HCT116 (cell line): ENCODE data around the gene TJP2. TPM values are rescaled to one million over a fixed set of nuclear protein-coding genes. Genes with fewer than 3 reads are reported as not detected.

Experiments used
- ATAC-seq: fragments of 200-7000 bp; cut with Tn5 transposase; 2 replicates; pipeline ENCODE4 v1.9.1; 2020; ENCODE audit warnings: mild to moderate bottlenecking, moderate library complexity
- BruUV-seq: library from RNA; stranded (reverse); fragments of 400-500 nt; replicated peaks from 2 replicates; lab custom pipeline; 2021; lab: Mats Ljungman, UMichigan
- CTCF ChIA-PET: fragments of 300-600 bp; sonication (Branson Sonifier 250); formaldehyde crosslinking; loops from one replicate; lab custom pipeline; 2021; ENCODE audit warnings: antibody characterized with exemption; lab: Charles Lee
- POLR2A ChIA-PET: fragments of 300-600, 350-600 bp; sonication (Branson Sonifier 250); formaldehyde crosslinking; loops from one replicate; lab custom pipeline; 2021; ENCODE audit warnings: antibody characterized with exemption; lab: Charles Lee
- RAD21 ChIA-PET, 2 experiments: fragments of 300-600 bp; sonication (Branson Sonifier 250); formaldehyde crosslinking; loops; one replicate each; lab custom pipeline; 2023; ENCODE audit warnings: low total read pairs in 2 of 2; ENCODE audit not compliant: uncharacterized antibody in 2 of 2, unreplicated experiment in 2 of 2, low non-redundant PET in 1 of 2; lab: Charles Lee
- DNase-seq: peaks from one replicate; pipeline ENCODE4 v3.0.0-alpha.2; 2010; ENCODE audit warnings: low read depth, low spot score
- H2AFZ ChIP-seq: fragments of 200-600 bp; shearing (Covaris generic), sonication (generic); 2 replicates; pipeline ENCODE4 v1.6.1; 2017; ENCODE audit warnings: low read depth, mixed run types, mixed read lengths, antibody characterized with exemption, low read length; ENCODE audit not compliant: poor library complexity, severe bottlenecking
- H3K27ac ChIP-seq: 2 replicates; pipeline ENCODE4 v1.5.1; 2012; ENCODE audit warnings: low read depth, low read length
- H3K27me3 ChIP-seq: fragments of 200-600 bp; sonication (generic); 2 replicates; pipeline ENCODE4 v1.6.1; 2016; ENCODE audit warnings: mixed run types, low read length, mixed read lengths; ENCODE audit not compliant: insufficient read depth
- H3K36me3 ChIP-seq, 2 experiments: fragments of 200-500 bp in 1 of 2; fragments of 200-600 bp in 1 of 2; sonication (Bioruptor generic) in 1 of 2; sonication (generic) in 1 of 2; 2 replicates each; pipeline versions ENCODE4 v1.5.1 to v1.6.1; 2014 to 2016; ENCODE audit warnings: low read length in 2 of 2, inconsistent platforms in 1 of 2, mixed read lengths in 1 of 2, mixed run types in 1 of 2; ENCODE audit not compliant: insufficient read depth in 2 of 2, control insufficient read depth in 1 of 2
- H3K4me1 ChIP-seq, 2 experiments: fragments of 200-600 bp in 1 of 2; sonication (generic) in 1 of 2; 2 replicates each; pipeline versions ENCODE4 v1.5.1 to v1.6.1; 2012 to 2017; ENCODE audit warnings: low read length in 2 of 2, inconsistent platforms in 1 of 2, mild to moderate bottlenecking in 1 of 2, mixed read lengths in 1 of 2, mixed run types in 1 of 2, moderate library complexity in 1 of 2; ENCODE audit not compliant: insufficient read depth in 2 of 2, control insufficient read depth in 1 of 2
- H3K4me2 ChIP-seq: fragments of 200-600 bp; sonication (generic); 2 replicates; pipeline ENCODE4 v1.6.1; 2017; ENCODE audit warnings: mixed run types, low read length, mixed read lengths
- H3K4me3 ChIP-seq, 2 experiments: fragments of 200-600 bp in 1 of 2; sonication (generic) in 1 of 2; replicated peaks in 1 of 2; 2 replicates each; pipeline ENCODE4 v1.5.1; 2011 to 2016; ENCODE audit warnings: low read length in 2 of 2, control low read depth in 1 of 2, low read depth in 1 of 2, mild to moderate bottlenecking in 1 of 2, mixed read lengths in 1 of 2, mixed run types in 1 of 2
- H3K79me2 ChIP-seq: fragments of 200-600 bp; sonication (generic); 2 replicates; pipeline ENCODE4 v1.6.1; 2017; ENCODE audit warnings: mild to moderate bottlenecking, mixed run types, low read length, moderate library complexity, mixed read lengths; ENCODE audit not compliant: insufficient read depth
- H3K9ac ChIP-seq: fragments of 200-600 bp; sonication (generic); 2 replicates; pipeline ENCODE4 v1.6.1; 2016; ENCODE audit warnings: low read length, mixed read lengths
- H3K9me2 ChIP-seq: fragments of 200-600 bp; sonication (generic), shearing (Covaris generic); 2 replicates; pipeline ENCODE4 v1.6.1; 2017; ENCODE audit warnings: mixed run types, mild to moderate bottlenecking, moderate library complexity; ENCODE audit not compliant: insufficient read depth
- H3K9me3 ChIP-seq, 2 experiments: fragments of 200-500 bp in 1 of 2; fragments of 200-600 bp in 1 of 2; sonication (Bioruptor generic) in 1 of 2; sonication (generic) in 1 of 2; 2 replicates each; pipeline ENCODE4 v1.6.1; 2014 to 2017; ENCODE audit warnings: low read length in 2 of 2, mixed read lengths in 2 of 2, inconsistent platforms in 1 of 2, low read depth in 1 of 2, mild to moderate bottlenecking in 1 of 2, mixed run types in 1 of 2, moderate library complexity in 1 of 2; ENCODE audit not compliant: control insufficient read depth in 1 of 2, insufficient read depth in 1 of 2
- H4K20me1 ChIP-seq: fragments of 200-600 bp; sonication (generic), shearing (Covaris generic); 2 replicates; pipeline ENCODE4 v1.6.1; 2017; ENCODE audit warnings: mixed run types, mild to moderate bottlenecking, moderate library complexity; ENCODE audit not compliant: insufficient read depth
- CBX3 ChIP-seq: IDR thresholded peaks from 2 replicates; pipeline ENCODE4 v1.6.1; 2012; ENCODE audit warnings: low read depth
- ELF1 ChIP-seq: IDR thresholded peaks from 2 replicates; pipeline ENCODE4 v1.6.1; 2012; ENCODE audit warnings: low read depth, borderline replicate concordance
- EZH2 ChIP-seq: fragments of 200-600 bp; sonication (generic); IDR thresholded peaks from 2 replicates; pipeline ENCODE4 v1.6.1; 2017; ENCODE audit warnings: antibody characterized with exemption, mixed run types
- EZH2phosphoT487 ChIP-seq: fragments of 200-600 bp; IDR thresholded peaks from 2 replicates; pipeline ENCODE4 v1.6.1; 2018; ENCODE audit warnings: antibody characterized with exemption, borderline replicate concordance
- JUND ChIP-seq: IDR thresholded peaks from 2 replicates; pipeline ENCODE4 v1.6.1; 2012
- POLR2A ChIP-seq: IDR thresholded peaks from 2 replicates; pipeline ENCODE4 v1.7.0; 2011; ENCODE audit warnings: borderline replicate concordance; ENCODE audit not compliant: insufficient read depth, insufficient read length; ENCODE audit errors: extremely low read depth
- SP1 ChIP-seq: IDR thresholded peaks from 2 replicates; pipeline ENCODE4 v1.6.1; 2012; ENCODE audit warnings: low read depth
- SRF ChIP-seq: IDR thresholded peaks from 2 replicates; pipeline ENCODE4 v1.6.1; 2012; ENCODE audit warnings: low read depth
- TCF7L2 ChIP-seq: IDR thresholded peaks from 2 replicates; pipeline ENCODE4 v1.7.0; 2011; ENCODE audit warnings: borderline replicate concordance, inconsistent platforms; ENCODE audit not compliant: insufficient read depth, insufficient read length; ENCODE audit errors: extremely low read depth
- YY1 ChIP-seq: IDR thresholded peaks from 2 replicates; pipeline ENCODE4 v1.6.1; 2011; ENCODE audit warnings: low read length, low read depth, moderate library complexity, mild to moderate bottlenecking; ENCODE audit not compliant: insufficient replicate concordance; ENCODE audit errors: extremely low read depth
- ZFX ChIP-seq: fragments of 450-650 bp; IDR thresholded peaks from 2 replicates; pipeline ENCODE4 v1.6.1; 2017
- intact Hi-C: fragments of 100-400 bp; cut with micrococcal nuclease; formaldehyde crosslinking; loops from 2 replicates; pipeline ENCODE4 v1.10.0; 2022
- total RNA-seq: library from RNA; stranded (reverse); gene quantifications from one replicate; pipeline ENCODE4 v1.2.1, GENCODE V29; 2021; ENCODE audit not compliant: unreplicated experiment
- TF ChIP-seq, protein P1 (sequence below): IDR thresholded peaks from 2 replicates; pipeline ENCODE4 v1.6.1; 2012; ENCODE audit warnings: low read depth
- TF ChIP-seq, protein P2 (sequence below): IDR thresholded peaks from 2 replicates; pipeline ENCODE4 v1.6.1; 2011; ENCODE audit warnings: mild to moderate bottlenecking, low read length, moderate library complexity; ENCODE audit not compliant: insufficient replicate concordance; ENCODE audit errors: extremely low read depth
- TF ChIP-seq, protein P3 (sequence below): IDR thresholded peaks from 2 replicates; pipeline ENCODE4 v1.6.1; 2012

Gene TJP2
- total RNA-seq, 1 experiment from 2014 or later = 39.7 TPM

DNA sequence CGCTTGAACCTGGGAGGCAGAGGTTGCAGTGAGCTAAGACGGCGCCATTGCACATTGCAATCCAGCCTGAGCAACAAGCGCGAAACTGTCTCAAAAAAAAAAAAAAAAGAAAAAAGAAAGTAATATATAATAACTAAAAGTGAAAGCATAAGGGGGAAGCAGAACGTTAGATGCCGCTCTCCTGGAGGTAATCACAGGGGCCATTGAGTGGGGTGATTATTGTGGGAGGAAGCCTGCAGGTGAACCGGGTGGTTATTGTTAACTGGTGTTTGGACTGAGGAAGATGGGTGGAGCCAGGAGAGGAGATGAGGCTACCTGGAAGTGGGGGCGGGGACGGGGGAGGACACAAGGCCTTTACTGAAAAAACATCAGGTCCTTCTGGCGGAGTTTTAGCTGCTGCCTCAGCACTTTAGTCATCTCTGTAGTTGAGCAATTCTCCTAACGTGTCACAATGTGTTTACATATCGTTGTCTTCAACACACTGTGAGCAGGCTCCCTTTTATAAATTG, 5.3 kb upstream of the TJP2 start:
- Histone ChIP-seq H3K9me2 (no peaks in the 10 kb centered on the region), H3K9me3 (no peaks in the 10 kb centered on the region), H3K4me1 (peaks cover 0 to 3% of the 10 kb centered on the region in 2 experiments; a peak in 2 of 4 replicates), H3K4me3 (no peak overlapping the region), H2AFZ (no peak overlapping the region), H3K27me3 (no peaks in the 10 kb centered on the region), H3K36me3 (no peaks in the 10 kb centered on the region), H3K4me2 (no peak overlapping the region), H3K79me2 (no peaks in the 10 kb centered on the region), H4K20me1 (no peaks in the 10 kb centered on the region), H3K27ac (no peak overlapping the region), H3K9ac (no peak overlapping the region)
- no peak for DNase-seq
- no TSS peak for BruUV-seq
- RAD21 ChIA-PET = no interaction called here
- POLR2A ChIA-PET = no interaction called here
- TF ChIP-seq POLR2A = no peak
- no peak for TF ChIP-seq ZFX
- TF ChIP-seq EZH2 = no peak
- TF ChIP-seq SRF = no peak
- TF ChIP-seq, protein P1, sequence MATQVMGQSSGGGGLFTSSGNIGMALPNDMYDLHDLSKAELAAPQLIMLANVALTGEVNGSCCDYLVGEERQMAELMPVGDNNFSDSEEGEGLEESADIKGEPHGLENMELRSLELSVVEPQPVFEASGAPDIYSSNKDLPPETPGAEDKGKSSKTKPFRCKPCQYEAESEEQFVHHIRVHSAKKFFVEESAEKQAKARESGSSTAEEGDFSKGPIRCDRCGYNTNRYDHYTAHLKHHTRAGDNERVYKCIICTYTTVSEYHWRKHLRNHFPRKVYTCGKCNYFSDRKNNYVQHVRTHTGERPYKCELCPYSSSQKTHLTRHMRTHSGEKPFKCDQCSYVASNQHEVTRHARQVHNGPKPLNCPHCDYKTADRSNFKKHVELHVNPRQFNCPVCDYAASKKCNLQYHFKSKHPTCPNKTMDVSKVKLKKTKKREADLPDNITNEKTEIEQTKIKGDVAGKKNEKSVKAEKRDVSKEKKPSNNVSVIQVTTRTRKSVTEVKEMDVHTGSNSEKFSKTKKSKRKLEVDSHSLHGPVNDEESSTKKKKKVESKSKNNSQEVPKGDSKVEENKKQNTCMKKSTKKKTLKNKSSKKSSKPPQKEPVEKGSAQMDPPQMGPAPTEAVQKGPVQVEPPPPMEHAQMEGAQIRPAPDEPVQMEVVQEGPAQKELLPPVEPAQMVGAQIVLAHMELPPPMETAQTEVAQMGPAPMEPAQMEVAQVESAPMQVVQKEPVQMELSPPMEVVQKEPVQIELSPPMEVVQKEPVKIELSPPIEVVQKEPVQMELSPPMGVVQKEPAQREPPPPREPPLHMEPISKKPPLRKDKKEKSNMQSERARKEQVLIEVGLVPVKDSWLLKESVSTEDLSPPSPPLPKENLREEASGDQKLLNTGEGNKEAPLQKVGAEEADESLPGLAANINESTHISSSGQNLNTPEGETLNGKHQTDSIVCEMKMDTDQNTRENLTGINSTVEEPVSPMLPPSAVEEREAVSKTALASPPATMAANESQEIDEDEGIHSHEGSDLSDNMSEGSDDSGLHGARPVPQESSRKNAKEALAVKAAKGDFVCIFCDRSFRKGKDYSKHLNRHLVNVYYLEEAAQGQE = no peak
- TF ChIP-seq JUND = no peak
- no peak for TF ChIP-seq CBX3
- TF ChIP-seq, protein P2, sequence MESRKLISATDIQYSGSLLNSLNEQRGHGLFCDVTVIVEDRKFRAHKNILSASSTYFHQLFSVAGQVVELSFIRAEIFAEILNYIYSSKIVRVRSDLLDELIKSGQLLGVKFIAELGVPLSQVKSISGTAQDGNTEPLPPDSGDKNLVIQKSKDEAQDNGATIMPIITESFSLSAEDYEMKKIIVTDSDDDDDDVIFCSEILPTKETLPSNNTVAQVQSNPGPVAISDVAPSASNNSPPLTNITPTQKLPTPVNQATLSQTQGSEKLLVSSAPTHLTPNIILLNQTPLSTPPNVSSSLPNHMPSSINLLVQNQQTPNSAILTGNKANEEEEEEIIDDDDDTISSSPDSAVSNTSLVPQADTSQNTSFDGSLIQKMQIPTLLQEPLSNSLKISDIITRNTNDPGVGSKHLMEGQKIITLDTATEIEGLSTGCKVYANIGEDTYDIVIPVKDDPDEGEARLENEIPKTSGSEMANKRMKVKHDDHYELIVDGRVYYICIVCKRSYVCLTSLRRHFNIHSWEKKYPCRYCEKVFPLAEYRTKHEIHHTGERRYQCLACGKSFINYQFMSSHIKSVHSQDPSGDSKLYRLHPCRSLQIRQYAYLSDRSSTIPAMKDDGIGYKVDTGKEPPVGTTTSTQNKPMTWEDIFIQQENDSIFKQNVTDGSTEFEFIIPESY = no peak
- TF ChIP-seq, protein P3, sequence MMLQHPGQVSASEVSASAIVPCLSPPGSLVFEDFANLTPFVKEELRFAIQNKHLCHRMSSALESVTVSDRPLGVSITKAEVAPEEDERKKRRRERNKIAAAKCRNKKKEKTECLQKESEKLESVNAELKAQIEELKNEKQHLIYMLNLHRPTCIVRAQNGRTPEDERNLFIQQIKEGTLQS = no peak
- no peak for TF ChIP-seq ELF1
- no peak for TF ChIP-seq TCF7L2
- no peak for TF ChIP-seq EZH2phosphoT487
- TF ChIP-seq YY1 = no peak
- TF ChIP-seq SP1 = no peak
- intact Hi-C loops = no loop called here
- no peak for ATAC-seq
- CTCF ChIA-PET = interaction anchor here (1.4 kb wide), 1 partner anchor 11 kb away, joined by 6 read pairs; no protein-coding TSS in a partner anchor
